Fibroblast of pulmonary artery (primary cell): ENCODE results near the gene TMEM200C.

Experiments used
- DNase-seq: peaks from one replicate; pipeline ENCODE4 v3.0.0-alpha.2; 2010; ENCODE audit warnings: low read depth
- H3K4me3 ChIP-seq: replicated peaks from 2 replicates; pipeline ENCODE4 v1.5.1; 2011; ENCODE audit warnings: low read depth, mild to moderate bottlenecking, control low read depth, low read length, moderate library complexity
- TF ChIP-seq, protein P1 (sequence below): IDR thresholded peaks from 2 replicates; pipeline ENCODE4 v1.5.1; 2011; ENCODE audit warnings: mild to moderate bottlenecking, control low read depth, low read length, inconsistent platforms; ENCODE audit errors: missing control alignments

The TMEM200C gene

DNA sequence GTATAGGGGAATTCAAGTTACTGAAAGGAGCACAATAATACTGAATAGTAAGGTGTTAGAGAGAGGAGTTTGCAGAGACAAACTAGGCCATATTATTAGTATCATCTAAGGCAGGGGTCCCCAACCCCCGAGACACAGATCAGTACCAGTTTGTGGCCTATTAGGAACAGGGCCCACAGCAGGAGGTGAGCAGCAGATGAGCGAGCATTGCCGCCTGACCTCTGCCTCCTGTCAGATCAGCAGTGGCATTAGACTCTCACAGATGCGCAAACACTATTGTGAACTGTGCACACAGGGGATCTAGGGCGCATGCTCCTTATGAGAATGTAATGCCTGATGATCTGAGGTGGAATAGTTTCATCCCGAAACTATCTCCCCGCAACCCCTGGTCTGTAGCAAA lies 41.8 kb upstream of the TMEM200C start:
- no peak overlapping the region for H3K4me3 ChIP-seq
- TF ChIP-seq, protein P1, sequence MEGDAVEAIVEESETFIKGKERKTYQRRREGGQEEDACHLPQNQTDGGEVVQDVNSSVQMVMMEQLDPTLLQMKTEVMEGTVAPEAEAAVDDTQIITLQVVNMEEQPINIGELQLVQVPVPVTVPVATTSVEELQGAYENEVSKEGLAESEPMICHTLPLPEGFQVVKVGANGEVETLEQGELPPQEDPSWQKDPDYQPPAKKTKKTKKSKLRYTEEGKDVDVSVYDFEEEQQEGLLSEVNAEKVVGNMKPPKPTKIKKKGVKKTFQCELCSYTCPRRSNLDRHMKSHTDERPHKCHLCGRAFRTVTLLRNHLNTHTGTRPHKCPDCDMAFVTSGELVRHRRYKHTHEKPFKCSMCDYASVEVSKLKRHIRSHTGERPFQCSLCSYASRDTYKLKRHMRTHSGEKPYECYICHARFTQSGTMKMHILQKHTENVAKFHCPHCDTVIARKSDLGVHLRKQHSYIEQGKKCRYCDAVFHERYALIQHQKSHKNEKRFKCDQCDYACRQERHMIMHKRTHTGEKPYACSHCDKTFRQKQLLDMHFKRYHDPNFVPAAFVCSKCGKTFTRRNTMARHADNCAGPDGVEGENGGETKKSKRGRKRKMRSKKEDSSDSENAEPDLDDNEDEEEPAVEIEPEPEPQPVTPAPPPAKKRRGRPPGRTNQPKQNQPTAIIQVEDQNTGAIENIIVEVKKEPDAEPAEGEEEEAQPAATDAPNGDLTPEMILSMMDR: no peak
- DNase-seq: no peak

DNA sequence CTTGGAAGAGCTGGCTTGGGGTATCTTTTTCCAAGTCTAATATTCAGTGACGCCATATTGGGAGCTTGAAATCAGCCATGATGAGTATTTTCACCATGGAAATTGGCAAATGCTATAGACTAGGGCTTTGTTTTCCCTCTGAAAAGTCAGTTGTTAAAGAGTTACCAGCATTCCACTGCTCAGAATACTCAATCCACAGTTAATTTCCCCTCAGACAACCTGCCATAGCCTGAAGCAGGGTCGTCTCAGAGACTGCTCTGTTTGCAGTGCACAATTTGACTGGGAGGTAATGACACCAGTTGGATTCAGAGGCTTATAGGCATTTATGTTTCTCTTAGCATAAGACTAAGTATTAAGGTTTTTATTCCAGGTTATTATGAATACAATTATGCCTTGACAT lies 35.5 kb upstream of the TMEM200C start:
- TF ChIP-seq, protein P1: no peak
- H3K4me3 ChIP-seq: no peak overlapping the region
- DNase-seq: no peak

DNA sequence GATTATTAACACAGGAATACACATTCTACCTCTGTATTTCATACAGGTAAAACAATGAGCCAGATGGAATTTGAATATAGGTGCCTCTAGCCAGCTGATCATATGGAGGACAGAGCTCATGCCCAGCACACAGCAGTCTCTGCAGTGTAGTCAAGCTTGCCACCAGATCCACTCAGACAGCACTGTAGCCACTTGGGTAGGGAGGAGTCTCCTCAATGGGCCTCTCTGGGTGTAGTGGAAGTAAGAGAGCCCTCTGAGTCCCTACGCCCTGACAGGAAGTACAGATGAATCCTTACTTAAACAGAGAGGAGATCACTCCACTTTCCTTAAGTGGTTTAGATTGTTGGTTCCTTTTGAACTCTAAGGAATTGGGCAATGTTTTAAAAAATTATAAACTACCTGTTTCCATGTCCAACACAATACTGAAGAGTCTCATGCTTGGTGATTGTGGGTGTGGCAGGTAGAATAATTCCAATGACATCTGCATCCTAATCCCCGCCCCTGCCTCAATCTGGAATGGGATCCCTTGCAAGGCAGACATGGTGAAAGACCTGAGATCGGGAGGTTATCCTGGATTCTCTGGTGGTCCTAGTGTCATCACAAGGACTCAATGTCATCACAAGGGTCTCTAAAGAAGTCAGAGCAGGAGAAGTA lies 23.0 kb upstream of the TMEM200C start:
- no peak for DNase-seq
- TF ChIP-seq, protein P1: no peak
- no peak overlapping the region for H3K4me3 ChIP-seq

DNA sequence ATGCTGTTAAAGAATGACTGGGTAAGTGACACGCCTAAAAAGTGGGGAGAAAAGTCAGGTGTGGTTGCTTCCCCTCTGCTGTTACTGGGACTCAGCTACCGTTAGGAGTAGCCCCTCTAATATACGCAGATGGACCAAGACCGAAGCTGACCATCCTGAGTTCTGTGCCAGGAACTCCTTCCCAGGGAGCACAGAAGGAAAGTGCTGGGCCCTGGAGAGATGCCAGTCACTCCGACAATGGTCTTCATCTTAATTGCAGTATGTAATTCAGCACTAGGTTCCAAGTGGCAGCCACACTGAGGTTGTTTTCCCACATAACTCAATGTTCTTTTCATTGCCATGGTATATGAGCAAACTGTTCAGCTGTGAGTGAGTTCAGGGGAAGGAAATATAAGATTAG lies 19.6 kb upstream of the TMEM200C start:
- no peak overlapping the region for H3K4me3 ChIP-seq
- no peak for DNase-seq
- TF ChIP-seq, protein P1: no peak

DNA sequence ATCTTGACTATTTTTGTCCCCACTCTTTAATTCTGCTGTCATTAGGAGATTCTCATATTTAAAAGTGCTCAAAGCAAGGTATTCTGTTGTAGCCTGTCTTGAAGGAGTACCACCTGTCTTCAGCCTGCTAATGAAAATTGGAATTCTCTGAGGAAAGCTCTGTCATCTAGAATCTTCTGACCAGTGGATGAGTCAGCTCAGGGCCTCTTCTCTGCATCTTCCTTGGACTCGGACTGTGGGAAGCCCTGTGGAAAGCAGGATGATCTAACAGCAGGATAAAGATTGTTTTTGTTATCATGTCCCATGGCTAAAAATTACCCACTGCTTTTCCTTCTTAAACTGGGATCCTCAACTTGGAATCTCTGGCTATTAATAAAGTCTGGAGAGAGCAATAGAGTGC lies 18.7 kb upstream of the TMEM200C start:
- no peak for DNase-seq
- H3K4me3 ChIP-seq: no peak overlapping the region
- TF ChIP-seq, protein P1: no peak

DNA sequence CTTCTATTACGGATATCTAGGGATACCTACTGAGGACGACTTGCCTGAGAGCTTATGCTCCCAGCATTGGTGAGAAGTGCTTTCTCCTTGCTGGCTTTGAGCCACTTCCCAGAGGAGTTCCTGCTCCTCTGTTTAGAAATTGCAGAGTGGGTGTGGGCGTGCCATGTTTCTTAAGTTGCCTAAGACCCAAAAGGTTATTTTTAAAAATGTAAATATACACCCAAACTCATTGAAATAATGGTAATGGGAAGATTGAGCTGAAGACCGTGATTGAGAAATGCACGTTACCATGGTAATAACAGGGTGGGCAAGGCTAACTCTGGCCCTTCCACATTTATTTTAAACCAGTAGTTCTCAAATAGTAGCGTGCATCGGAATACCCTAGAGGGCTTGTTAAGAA lies 17.2 kb upstream of the TMEM200C start:
- TF ChIP-seq, protein P1: no peak
- DNase-seq: no peak

DNA sequence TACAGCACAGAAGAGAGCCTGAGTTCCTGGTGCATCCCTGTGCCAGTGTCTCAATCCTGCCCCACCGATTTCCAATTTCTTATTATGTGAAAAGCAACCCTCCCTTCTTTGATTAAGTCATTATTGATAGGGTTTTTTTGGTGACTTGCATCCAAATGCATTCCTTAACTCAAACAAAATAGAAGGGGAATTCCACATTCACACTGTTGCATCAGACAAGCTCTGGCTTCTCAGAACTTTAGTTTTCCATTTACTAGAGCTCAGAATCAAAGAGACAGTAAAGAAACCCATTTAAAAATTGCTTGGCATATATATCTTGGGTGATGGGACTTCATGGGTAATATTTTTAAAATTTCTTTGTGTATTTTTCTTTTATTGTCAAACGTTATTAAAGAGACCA lies 13.8 kb upstream of the TMEM200C start:
- H3K4me3 ChIP-seq: no peak overlapping the region
- peak; percentile 1 for DNase-seq
- TF ChIP-seq, protein P1: no peak

More for the DNA sequence above, 17.2 kb upstream of the TMEM200C start:
- no peak overlapping the region for H3K4me3 ChIP-seq
